ENCODE measurements around the gene MLLT10.

Gene MLLT10

GRCh38 chr10:21724020-21724589 lies 190.1 kb downstream of the MLLT10 start:
- H3K27ac ChIP-seq (ENCODE audit: low read depth, low read length), result no peak overlapping the region
- no peak overlapping the region for H3K9ac ChIP-seq (ENCODE audit: low read depth in 1 of 2, low read length in 2 of 2)
- no peaks in the 10 kb centered on the region for H3K27me3 ChIP-seq (ENCODE audit: control insufficient read depth in 1 of 2, insufficient read depth in 2 of 2, low read length in 2 of 2)
- H3K36me3 ChIP-seq (ENCODE audit: control insufficient read depth in 1 of 2, insufficient read depth in 2 of 2, low read length in 2 of 2), result peaks cover 0 to 3% of the 10 kb centered on the region in 2 donors
- peaks cover 23 to 28% of the 10 kb centered on the region in 2 donors for H3K4me1 ChIP-seq (ENCODE audit: control insufficient read depth in 1 of 2, insufficient read depth in 2 of 2, low read length in 2 of 2)
- H3K4me3 ChIP-seq (ENCODE audit: low read depth in 1 of 2, low read length in 2 of 2), result no peak overlapping the region
- no peaks in the 10 kb centered on the region for H3K9me3 ChIP-seq (ENCODE audit: control insufficient read depth in 1 of 2, low read length in 2 of 2)

- H3K36me3 ChIP-seq (ENCODE audit: control insufficient read depth in 1 of 2, insufficient read depth in 2 of 2, low read length in 2 of 2), result peaks cover 0 to 3% of the 10 kb centered on the region in 2 donors
- no peak overlapping the region for H3K9ac ChIP-seq (ENCODE audit: low read depth in 1 of 2, low read length in 2 of 2)
- H3K4me3 ChIP-seq (ENCODE audit: low read depth in 1 of 2, low read length in 2 of 2), result peak overlapping the region in 1 of 2 donors; percentile 12
- H3K9me3 ChIP-seq (ENCODE audit: control insufficient read depth in 1 of 2, low read length in 2 of 2), result no peaks in the 10 kb centered on the region
- H3K4me1 ChIP-seq (ENCODE audit: control insufficient read depth in 1 of 2, insufficient read depth in 2 of 2, low read length in 2 of 2), result peaks cover 23 to 28% of the 10 kb centered on the region in 2 donors
- no peaks in the 10 kb centered on the region for H3K27me3 ChIP-seq (ENCODE audit: control insufficient read depth in 1 of 2, insufficient read depth in 2 of 2, low read length in 2 of 2)
- H3K27ac ChIP-seq (ENCODE audit: low read depth, low read length), result no peak overlapping the region
Measured at GRCh38 chr10:21724687-21725367, 190.8 kb downstream of the MLLT10 start.

- H3K4me1 ChIP-seq (ENCODE audit: control insufficient read depth in 1 of 2, insufficient read depth in 2 of 2, low read length in 2 of 2), result peaks cover 23 to 28% of the 10 kb centered on the region in 2 donors
- no peaks in the 10 kb centered on the region for H3K27me3 ChIP-seq (ENCODE audit: control insufficient read depth in 1 of 2, insufficient read depth in 2 of 2, low read length in 2 of 2)
- H3K27ac ChIP-seq (ENCODE audit: low read depth, low read length), result no peak overlapping the region
- no peaks in the 10 kb centered on the region for H3K36me3 ChIP-seq (ENCODE audit: control insufficient read depth in 1 of 2, insufficient read depth in 2 of 2, low read length in 2 of 2)
- H3K4me3 ChIP-seq (ENCODE audit: low read depth in 1 of 2, low read length in 2 of 2), result no peak overlapping the region
- no peak overlapping the region for H3K9ac ChIP-seq (ENCODE audit: low read depth in 1 of 2, low read length in 2 of 2)
- no peaks in the 10 kb centered on the region for H3K9me3 ChIP-seq (ENCODE audit: control insufficient read depth in 1 of 2, low read length in 2 of 2)
Measured at GRCh38 chr10:21726601-21727225, 192.7 kb downstream of the MLLT10 start.

GRCh38 chr10:21727452-21728168 lies 193.6 kb downstream of the MLLT10 start:
- Histone ChIP-seq H3K27ac (ENCODE audit: low read depth, low read length) (no peak overlapping the region), H3K36me3 (ENCODE audit: control insufficient read depth in 1 of 2, insufficient read depth in 2 of 2, low read length in 2 of 2) (no peaks in the 10 kb centered on the region)

GRCh38 chr10:21728618-21729017 lies 194.6 kb downstream of the MLLT10 start:
- H3K36me3 ChIP-seq (ENCODE audit: control insufficient read depth in 1 of 2, insufficient read depth in 2 of 2, low read length in 2 of 2), result peaks cover under 1 to 1% of the 10 kb centered on the region in 2 donors
- H3K9ac ChIP-seq (ENCODE audit: low read depth in 1 of 2, low read length in 2 of 2), result no peak overlapping the region
- peaks cover 23 to 25% of the 10 kb centered on the region in 2 donors for H3K4me1 ChIP-seq (ENCODE audit: control insufficient read depth in 1 of 2, insufficient read depth in 2 of 2, low read length in 2 of 2)
- H3K4me3 ChIP-seq (ENCODE audit: low read depth in 1 of 2, low read length in 2 of 2), result no peak overlapping the region
- no peak overlapping the region for H3K27ac ChIP-seq (ENCODE audit: low read depth, low read length)
- no peaks in the 10 kb centered on the region for H3K27me3 ChIP-seq (ENCODE audit: control insufficient read depth in 1 of 2, insufficient read depth in 2 of 2, low read length in 2 of 2)
- no peaks in the 10 kb centered on the region for H3K9me3 ChIP-seq (ENCODE audit: control insufficient read depth in 1 of 2, low read length in 2 of 2)

More at GRCh38 chr10:21727452-21728168, 193.6 kb downstream of the MLLT10 start:
- Histone ChIP-seq H3K27me3 (ENCODE audit: control insufficient read depth in 1 of 2, insufficient read depth in 2 of 2, low read length in 2 of 2) (no peaks in the 10 kb centered on the region), H3K4me3 (ENCODE audit: low read depth in 1 of 2, low read length in 2 of 2) (no peak overlapping the region), H3K9me3 (ENCODE audit: control insufficient read depth in 1 of 2, low read length in 2 of 2) (no peaks in the 10 kb centered on the region), H3K9ac (ENCODE audit: low read depth in 1 of 2, low read length in 2 of 2) (no peak overlapping the region), H3K4me1 (ENCODE audit: control insufficient read depth in 1 of 2, insufficient read depth in 2 of 2, low read length in 2 of 2) (peaks cover 23 to 28% of the 10 kb centered on the region in 2 donors)

GRCh38 chr10:21732067-21732772 lies 198.2 kb downstream of the MLLT10 start:
- Histone ChIP-seq H3K4me3 (ENCODE audit: low read depth in 1 of 2, low read length in 2 of 2) (no peak overlapping the region), H3K27me3 (ENCODE audit: control insufficient read depth in 1 of 2, insufficient read depth in 2 of 2, low read length in 2 of 2) (no peaks in the 10 kb centered on the region), H3K27ac (ENCODE audit: low read depth, low read length) (no peak overlapping the region), H3K36me3 (ENCODE audit: control insufficient read depth in 1 of 2, insufficient read depth in 2 of 2, low read length in 2 of 2) (peaks cover 12 to 15% of the 10 kb centered on the region in 2 donors), H3K4me1 (ENCODE audit: control insufficient read depth in 1 of 2, insufficient read depth in 2 of 2, low read length in 2 of 2) (peaks cover 6 to 7% of the 10 kb centered on the region in 2 donors), H3K9ac (ENCODE audit: low read depth in 1 of 2, low read length in 2 of 2) (no peak overlapping the region), H3K9me3 (ENCODE audit: control insufficient read depth in 1 of 2, low read length in 2 of 2) (no peaks in the 10 kb centered on the region)

- H3K4me1 ChIP-seq (ENCODE audit: control insufficient read depth in 1 of 2, insufficient read depth in 2 of 2, low read length in 2 of 2), result no peaks in the 10 kb centered on the region
- no peak overlapping the region for H3K4me3 ChIP-seq (ENCODE audit: low read depth in 1 of 2, low read length in 2 of 2)
- no peak overlapping the region for H3K27ac ChIP-seq (ENCODE audit: low read depth, low read length)
- H3K27me3 ChIP-seq (ENCODE audit: control insufficient read depth in 1 of 2, insufficient read depth in 2 of 2, low read length in 2 of 2), result no peaks in the 10 kb centered on the region
- H3K9ac ChIP-seq (ENCODE audit: low read depth in 1 of 2, low read length in 2 of 2), result no peak overlapping the region
- no peaks in the 10 kb centered on the region for H3K9me3 ChIP-seq (ENCODE audit: control insufficient read depth in 1 of 2, low read length in 2 of 2)
- peaks cover 18 to 19% of the 10 kb centered on the region in 2 donors for H3K36me3 ChIP-seq (ENCODE audit: control insufficient read depth in 1 of 2, insufficient read depth in 2 of 2, low read length in 2 of 2)
Measured at GRCh38 chr10:21733710-21734109, 199.7 kb downstream of the MLLT10 start.

GRCh38 chr10:21737106-21737505 lies 203.1 kb downstream of the MLLT10 start:
- Histone ChIP-seq H3K27me3 (ENCODE audit: control insufficient read depth in 1 of 2, insufficient read depth in 2 of 2, low read length in 2 of 2) (no peaks in the 10 kb centered on the region), H3K4me3 (ENCODE audit: low read depth in 1 of 2, low read length in 2 of 2) (no peak overlapping the region), H3K36me3 (ENCODE audit: control insufficient read depth in 1 of 2, insufficient read depth in 2 of 2, low read length in 2 of 2) (peaks cover 20 to 48% of the 10 kb centered on the region in 2 donors), H3K4me1 (ENCODE audit: control insufficient read depth in 1 of 2, insufficient read depth in 2 of 2, low read length in 2 of 2) (no peaks in the 10 kb centered on the region), H3K9me3 (ENCODE audit: control insufficient read depth in 1 of 2, low read length in 2 of 2) (no peaks in the 10 kb centered on the region), H3K27ac (ENCODE audit: low read depth, low read length) (no peak overlapping the region), H3K9ac (ENCODE audit: low read depth in 1 of 2, low read length in 2 of 2) (no peak overlapping the region)

- H3K9me3 ChIP-seq (ENCODE audit: control insufficient read depth in 1 of 2, low read length in 2 of 2), result no peaks in the 10 kb centered on the region
- no peak overlapping the region for H3K27ac ChIP-seq (ENCODE audit: low read depth, low read length)
- no peaks in the 10 kb centered on the region for H3K4me1 ChIP-seq (ENCODE audit: control insufficient read depth in 1 of 2, insufficient read depth in 2 of 2, low read length in 2 of 2)
- peaks cover 24 to 59% of the 10 kb centered on the region in 2 donors for H3K36me3 ChIP-seq (ENCODE audit: control insufficient read depth in 1 of 2, insufficient read depth in 2 of 2, low read length in 2 of 2)
- no peak overlapping the region for H3K4me3 ChIP-seq (ENCODE audit: low read depth in 1 of 2, low read length in 2 of 2)
- no peaks in the 10 kb centered on the region for H3K27me3 ChIP-seq (ENCODE audit: control insufficient read depth in 1 of 2, insufficient read depth in 2 of 2, low read length in 2 of 2)
- no peak overlapping the region for H3K9ac ChIP-seq (ENCODE audit: low read depth in 1 of 2, low read length in 2 of 2)
Measured at GRCh38 chr10:21740989-21741388, 207.0 kb downstream of the MLLT10 start.
